Activated T-cell treated with anti-CD3 and anti-CD28 coated beads, Interleukin-2, amount 50 U/mL, for 1 hour (primary cell): ENCODE measurements around the gene LAD1.

ENCODE experiments used
- DNase-seq: peaks from one replicate; pipeline ENCODE4 v3.0.0-alpha.2; 2020

Gene LAD1

DNA sequence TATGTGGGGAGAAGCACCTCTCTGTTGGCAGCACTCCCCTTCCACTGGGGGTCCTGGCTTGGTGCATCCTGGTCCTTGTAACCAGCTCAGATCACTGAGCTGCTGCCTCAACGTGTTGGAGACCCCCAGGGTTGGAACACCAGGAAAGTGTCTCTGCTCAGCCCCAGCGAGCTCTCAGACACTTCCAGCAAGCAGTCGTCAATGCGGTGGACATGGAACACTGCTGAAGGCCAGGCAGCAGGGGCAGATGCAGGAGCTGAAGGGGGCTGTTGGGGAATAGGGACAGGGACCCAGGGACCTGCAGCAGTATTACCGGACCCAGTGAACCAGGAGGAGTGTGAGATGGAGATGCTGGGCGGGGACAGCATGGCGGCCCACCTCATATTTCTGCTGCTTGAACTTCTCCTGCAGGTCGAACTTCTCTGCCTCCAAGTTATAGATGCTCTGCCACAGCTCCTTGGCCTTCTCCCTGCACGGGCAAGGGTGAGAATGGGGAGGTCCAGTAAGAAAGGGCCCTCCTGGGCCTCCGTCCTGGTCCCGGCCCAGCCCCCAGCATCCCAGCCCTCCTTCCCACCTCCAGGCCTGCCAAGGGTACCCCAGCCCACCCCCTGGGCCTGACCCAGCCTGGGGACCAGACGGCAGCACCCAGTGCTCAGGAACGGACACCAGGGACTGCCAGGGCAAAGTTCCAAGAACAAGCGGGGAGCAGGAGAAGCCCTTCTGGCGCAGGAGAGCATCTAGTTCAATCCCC lies 38.0 kb downstream of the LAD1 start:
- no peak for DNase-seq

DNA sequence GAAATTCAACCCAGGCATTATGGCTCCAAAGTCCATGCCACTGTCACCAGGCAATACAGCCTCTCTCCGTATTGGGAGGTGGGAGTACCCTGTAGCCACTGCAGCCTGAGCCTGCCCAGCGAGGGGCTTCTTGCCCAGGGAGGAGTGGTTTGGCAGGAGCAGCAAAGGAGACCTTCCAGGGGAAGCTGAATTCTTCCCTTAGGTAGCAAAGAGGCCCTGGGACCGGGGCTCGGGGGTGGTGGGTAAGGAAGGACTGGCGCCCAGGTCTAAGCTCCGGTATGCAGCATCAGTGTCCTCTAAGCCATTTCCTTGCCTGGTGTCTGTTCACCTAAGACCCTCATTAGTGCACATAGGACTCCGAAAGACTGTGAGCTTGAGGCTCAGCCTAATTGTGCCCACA lies 38.6 kb downstream of the LAD1 start:
- DNase-seq: no peak

GRCh38 chr1:201359873-201360210 lies 39.3 kb downstream of the LAD1 start:
- no peak for DNase-seq

DNA sequence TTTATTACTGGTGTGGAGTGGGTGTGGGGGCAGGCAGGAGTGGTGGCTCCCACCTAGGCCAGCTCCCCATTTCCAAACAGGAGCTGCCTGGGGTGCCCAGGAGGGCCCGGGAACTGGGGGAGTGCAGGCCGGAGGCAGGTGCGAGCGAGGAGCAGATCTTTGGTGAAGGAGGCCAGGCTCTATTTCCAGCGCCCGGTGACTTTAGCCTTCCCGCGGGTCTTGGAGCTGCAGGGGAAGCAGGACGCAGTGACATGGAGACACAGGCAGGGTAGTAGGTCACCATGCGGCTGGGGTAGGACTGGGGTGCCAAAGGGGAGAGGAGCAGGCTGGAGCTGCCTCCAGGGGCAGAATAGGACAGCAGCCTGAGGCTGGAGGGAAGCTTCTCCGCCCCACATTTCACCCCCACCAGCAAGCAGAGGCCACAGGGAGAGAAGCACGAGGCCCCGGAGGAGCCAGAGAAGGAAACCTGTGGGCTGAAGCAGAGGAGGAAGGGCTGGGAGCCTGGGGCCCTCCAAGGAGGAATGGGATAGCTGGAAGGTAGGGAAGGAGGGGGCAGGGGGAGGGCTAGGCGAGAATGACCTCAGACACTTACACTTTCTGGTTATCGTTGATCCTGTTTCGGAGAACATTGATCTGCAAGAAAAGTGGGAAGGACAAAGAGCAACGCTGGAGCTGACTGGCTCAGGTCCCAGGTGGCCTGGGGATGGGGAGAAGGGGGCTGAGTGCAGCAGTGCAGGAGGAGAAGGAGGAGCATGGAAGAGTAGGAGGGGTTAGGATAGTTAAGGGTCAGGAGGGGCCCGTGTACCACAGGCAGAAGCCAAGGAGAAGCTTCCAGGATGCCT lies 39.9 kb downstream of the LAD1 start:
- DNase-seq: no peak

- no peak for DNase-seq
These were observed 40.5 kb downstream of the LAD1 start for GRCh38 chr1:201358596-201358995.

GRCh38 chr1:201357636-201358348 lies 41.3 kb downstream of the LAD1 start:
- DNase-seq: no peak

DNA sequence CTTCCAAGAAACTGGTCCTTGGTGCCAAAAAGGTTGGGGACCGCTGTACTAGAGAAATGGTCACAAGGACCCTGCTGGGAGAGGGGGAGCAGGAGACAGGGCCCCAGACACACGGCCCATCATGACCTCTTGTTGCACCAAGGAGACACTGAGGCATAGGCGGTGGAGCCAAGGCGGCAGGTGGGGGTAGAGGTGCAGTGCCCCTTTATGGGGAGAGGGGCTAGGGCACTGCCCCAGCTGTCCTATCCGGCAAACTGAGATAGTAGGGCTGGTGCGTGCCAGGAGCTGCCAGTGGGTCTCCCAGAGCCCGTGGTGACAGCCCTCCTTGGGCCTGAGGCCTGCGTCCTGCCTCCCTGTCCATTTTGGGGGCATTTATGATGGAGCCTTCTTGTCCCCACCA lies 41.9 kb downstream of the LAD1 start:
- DNase-seq: no peak

GRCh38 chr1:201356701-201357100 lies 42.4 kb downstream of the LAD1 start:
- DNase-seq: no peak

- DNase-seq: no peak
These were observed 42.9 kb downstream of the LAD1 start for GRCh38 chr1:201356236-201356635.

GRCh38 chr1:201355471-201355870 lies 43.7 kb downstream of the LAD1 start:
- DNase-seq: no peak

DNA sequence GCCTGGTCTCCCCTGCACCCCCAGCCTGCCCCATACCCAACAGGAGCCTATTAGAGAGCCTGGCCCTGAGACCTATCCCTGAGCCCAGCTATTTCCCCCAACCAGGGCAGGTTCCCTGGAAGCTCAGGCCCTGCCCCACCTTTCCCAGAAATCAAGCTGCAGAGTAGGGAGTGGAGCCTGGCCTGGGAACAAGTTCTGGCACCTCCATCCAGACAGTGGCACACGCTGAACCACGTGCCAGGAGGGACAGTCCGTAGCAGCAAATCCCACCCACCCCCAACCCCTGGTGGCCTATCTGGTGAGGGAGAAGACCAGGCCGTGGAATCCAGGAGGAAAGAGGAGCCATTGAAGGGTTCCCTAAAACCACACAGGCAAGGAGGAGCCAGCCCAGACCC lies 44.2 kb downstream of the LAD1 start:
- no peak for DNase-seq

DNA sequence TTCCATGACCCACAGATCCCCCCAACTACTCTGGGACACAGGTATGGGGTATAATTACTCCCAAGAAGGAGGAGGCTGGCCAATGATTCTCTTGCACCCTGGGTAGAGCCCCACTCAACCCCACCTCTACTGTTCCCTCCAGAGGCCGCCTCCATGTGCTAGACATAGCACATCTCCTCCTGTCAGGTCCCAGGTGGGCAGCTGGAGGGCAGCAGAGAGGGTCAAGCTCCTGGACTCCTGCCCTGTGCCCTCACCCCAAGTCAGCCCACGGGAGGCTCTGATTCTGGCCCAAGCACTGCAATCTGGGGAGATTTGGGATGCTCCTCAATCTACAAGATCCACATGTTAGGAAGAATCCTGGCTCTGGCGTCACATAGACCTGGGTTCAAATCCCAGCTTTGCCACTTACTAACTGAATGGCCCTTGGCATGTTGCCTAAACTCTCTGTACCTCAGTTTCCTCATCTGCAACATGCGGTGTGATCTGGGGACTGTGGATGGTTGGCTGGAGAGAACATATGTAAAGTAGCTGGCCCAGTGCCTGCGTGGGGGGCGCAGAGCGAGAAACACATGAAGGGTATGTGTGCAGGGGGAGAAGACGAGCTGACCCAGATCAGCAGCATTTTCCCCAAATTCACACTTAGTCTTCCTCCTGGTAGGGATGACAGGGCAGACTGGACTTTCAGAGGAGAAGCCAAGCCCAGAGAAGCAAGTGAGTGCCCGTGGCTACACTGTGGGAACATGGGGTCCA lies 44.8 kb downstream of the LAD1 start:
- no peak for DNase-seq

GRCh38 chr1:201353186-201353940 lies 45.8 kb downstream of the LAD1 start:
- DNase-seq: no peak

DNA sequence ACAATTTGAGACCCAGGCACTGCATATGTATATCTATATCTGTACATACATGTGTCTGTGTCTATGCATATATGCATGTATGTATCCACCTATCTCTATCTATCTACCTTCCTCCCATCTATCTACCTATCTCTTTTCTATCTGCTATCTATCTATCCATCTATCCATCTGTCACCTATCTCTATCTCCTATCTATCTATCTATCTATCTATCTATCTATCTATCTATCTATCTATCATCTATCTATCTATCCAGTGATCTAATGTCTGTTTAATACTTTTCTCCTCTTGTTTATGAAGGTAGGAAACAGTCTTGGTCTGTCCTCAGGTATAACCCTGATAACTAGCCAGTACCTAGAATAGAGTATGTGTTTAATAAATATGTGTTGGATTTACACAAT lies 47.5 kb downstream of the LAD1 start:
- no peak for DNase-seq

DNA sequence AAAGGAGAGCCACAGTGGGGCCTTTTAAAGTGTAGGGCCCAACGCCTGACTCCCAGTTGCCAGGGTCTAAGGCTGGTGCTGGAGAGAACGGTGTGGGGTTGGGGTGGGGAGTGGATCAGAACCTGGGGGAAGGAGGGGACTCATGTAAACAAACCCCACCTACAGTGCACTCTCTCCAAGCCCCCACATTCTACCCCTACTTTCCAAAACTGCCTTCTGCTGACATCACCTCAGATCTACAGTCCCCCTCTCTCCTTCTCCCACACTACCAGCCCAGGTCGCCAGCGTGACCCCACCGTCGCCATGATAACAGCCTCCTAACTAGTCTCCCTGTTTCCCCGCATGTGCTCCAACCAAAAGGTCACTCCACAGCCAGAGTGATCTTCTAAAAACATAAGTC lies 48.2 kb downstream of the LAD1 start:
- DNase-seq: no peak

DNA sequence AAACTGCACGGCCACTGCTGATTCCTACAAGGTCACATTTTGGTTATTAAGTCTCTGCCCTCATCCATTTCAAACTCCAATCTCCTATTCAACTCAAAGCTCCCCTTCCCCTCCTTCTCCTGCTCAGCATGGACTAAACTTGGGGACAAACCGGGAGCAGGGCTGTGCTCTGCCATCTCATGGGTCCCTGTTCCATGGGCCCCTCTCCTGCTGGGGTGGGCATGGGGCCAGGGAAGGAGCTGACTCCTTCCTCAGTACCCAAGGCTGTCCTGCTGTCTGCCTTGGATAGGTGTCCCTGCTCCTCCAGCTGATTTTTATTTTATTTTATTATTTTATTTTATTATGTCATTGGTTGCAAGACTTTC lies 48.8 kb downstream of the LAD1 start:
- no peak for DNase-seq

GRCh38 chr1:201349092-201349491 lies 50.0 kb downstream of the LAD1 start:
- no peak for DNase-seq

- no peak for DNase-seq
These were observed 50.9 kb downstream of the LAD1 start for GRCh38 chr1:201348211-201348566.

GRCh38 chr1:201347498-201348210 lies 51.5 kb downstream of the LAD1 start:
- DNase-seq: no peak

DNA sequence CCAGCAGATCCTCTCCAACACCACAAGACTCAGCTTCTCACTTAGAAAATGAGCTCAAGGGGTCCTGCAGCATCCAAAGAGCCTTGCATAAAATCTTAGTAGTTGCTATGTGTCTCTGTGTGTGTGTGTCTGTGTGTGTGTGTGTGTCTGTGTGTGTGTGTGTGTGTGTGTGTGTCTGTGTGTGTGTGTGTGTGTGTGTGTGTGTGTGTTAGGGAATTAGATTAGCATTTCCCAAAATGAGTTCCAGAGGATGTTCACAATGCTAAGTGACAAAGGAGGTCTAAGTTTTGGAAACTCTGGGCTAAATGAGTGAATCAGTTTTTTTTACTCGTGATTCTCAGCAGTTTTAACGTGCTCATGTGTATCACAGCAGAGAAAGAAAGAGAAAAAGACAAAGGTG lies 52.1 kb downstream of the LAD1 start:
- DNase-seq: no peak

DNA sequence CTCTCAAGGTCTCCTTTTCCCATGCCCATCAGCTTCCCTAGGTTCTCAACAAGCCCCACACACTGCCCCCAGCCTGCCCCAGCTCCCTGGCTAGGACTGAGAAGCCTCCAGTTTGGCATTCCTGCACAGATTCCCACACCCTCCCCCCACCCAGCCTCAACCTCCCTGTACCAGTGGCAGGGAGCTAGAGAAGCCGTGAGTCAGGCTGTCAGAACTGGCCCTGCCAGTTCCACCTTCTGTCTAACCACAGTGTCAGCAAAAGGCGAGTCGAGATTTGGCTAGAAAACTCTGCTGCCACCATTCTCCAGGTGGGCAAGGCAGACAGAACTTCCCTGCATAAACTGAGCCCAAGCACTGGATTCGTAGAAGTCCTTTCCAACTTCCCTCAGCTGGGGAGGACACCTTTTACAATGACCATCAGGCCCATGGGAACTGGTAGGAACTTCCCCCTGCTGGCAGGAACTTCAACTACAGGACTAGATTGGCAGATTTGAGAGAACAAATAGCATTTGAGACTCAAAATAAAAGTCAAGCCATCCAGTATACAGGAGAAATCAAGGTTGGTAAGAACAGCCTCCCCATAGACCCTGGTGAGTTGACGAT lies 52.7 kb downstream of the LAD1 start:
- no peak for DNase-seq

DNA sequence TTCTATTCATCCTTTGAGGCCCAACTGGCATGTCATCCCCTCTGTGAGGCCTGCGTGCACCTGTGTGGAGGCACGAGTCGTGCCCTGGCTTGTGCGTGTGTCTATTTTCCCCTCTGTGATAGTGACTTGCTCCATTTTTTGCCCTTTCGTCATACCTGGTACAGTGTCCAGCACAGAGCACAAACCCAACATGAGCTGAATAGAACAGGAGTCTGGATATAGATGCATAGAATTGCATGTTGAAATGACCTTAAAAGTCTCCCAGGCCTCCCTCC lies 54.1 kb downstream of the LAD1 start:
- DNase-seq: no peak
